Skin of body (tissue), 2 donors: ENCODE results near the gene IKZF2. TPM values are rescaled to one million over a fixed set of nuclear protein-coding genes. Genes with fewer than 3 reads are reported as not detected.

Experiments
- DNase-seq: peaks from one replicate; lab custom pipeline; 2025; lab: John Stamatoyannopoulos, UW
- total RNA-seq: library from RNA; depleted of rRNA; stranded (reverse); fragments of >200 nt; gene quantifications from one replicate; pipeline ENCODE4 v1.2.3, GENCODE V29; 2014

The IKZF2 gene
- total RNA-seq, 1 donor from 2014 or later: 4.4 TPM

DNA sequence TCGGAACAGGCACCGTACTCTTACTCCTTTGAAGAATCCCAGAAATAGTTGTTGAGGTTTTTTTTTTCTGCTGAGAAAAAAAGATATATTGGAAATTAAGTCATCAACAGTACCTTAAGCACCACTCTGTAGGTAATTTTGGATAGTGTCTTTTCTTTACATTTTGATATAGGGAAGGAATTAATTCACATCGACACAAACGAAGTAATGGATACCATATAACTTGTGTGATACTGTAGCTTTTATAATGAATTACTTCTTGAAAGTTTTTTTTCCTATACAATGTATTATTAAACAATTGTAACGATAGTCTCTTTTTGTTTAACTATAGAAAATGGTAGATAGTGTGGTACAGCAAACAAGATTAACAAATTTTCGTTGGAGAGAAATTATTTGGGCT, 1.5 kb upstream of the IKZF2 start:
- DNase-seq: no peak

DNA sequence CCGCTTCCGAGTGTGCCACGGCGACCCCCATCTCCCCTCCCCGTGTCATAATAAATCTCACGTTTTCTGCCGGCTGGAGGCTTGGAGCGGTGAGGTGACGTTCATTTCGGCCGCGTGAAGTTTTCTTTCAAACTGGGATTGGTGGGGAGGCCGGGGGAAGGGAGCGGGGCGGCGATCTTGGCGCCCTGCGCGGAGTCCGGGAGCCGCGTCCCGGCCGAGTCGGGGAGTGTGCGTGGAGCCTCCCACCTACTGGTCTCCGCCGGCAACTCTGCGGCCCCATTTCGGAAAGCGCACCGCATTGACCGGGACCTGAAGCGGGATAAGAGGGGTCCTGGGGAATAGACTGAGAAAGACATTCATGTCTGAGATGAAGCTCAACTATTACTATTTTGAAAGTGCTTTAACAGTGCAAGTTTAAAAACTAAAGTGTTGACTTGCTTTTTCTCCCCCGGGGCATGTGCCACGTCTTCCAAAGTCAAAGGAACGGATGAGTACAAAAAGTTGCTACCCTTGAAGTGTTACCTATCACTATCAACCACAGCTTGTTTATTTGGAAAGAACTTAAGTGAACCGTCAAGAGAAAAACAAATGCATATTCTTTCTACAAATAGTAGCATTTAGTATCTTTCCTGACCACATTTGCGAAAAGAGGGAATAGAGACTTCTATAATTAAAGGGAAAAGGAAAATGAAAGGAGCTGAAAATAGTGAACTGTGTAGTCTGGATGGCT, 818 bp upstream of the IKZF2 start:
- DNase-seq: no peak

DNA sequence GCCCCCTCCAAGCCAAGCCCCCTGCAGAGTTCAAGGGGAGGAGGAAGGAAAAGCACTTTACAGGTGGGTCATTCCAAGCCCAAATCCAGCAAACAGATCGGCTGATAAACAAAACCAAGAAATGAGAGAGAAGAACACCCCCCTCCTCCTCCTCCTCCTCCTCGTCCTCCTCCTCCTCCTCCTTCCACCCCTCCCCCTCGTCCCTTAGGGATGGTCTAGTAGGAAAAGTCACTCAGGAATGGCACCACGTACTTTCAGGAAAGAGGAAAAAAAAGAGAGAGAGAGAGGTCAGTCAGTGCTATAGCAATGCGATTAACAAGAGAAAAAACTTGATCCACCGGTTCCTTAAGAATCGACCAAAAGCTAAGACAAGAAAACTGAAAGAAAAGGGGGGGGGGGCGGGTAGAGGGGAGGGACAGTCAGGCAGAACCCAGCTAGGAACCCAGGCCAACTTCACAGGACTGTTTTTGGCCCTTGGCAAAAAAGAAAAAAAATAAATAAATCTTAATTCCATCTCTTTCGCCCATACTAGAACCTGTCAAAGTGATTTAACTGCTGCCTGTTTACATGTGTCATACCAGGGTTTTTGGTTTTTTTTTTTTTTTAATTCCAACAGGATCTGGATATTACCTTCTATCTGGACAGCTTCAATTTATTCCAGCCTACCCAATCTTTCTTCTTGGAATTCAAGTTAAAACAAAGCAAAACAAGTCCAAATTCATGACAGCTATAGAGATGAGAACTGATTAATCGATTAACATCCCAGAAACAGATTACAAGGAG, 906 bp downstream of the IKZF2 start:
- no peak for DNase-seq

DNA sequence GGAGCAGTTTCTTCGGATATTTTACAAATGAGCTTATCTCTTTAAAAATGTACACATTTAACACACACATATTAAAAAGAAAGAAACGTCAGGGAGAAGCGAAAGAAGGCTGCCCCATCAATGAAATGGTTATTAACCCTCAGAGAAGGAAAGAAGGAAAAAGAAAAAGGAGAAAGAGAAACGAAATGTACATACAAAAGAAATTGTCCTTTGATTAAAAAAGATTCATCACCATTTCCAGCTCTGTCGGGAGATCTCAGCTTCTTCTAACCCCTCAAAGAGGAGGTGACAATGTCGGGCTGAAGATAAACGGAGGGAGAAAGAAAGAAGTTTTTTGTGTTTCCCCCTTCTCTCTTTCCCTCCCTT, 1.5 kb downstream of the IKZF2 start:
- no peak for DNase-seq

DNA sequence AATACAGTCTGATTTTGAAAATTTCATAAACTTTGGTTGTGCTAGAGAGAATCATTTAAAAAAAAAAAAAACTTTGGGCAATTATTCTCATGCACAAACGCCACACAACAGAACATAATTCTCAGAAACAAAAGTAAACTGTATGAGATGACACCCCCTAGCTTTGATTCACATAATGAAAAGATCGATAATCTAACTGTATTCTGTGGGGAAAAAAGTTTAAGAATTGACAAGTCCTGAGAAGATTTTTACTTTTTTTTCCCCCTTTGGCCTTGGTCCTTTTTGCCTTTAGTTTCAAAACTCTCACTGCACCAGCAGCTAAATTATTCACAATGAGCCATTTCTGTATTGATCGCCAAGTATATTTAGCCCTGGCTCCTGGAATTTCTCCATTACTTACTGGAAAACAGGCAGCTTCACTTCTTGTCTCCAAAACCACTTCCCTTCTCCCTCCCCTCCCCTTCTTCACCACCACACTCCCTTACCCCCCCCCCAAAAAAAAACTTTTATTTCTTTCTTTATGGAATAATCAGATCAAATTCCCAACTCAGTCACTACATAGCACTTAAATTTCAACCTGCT, 2.0 kb downstream of the IKZF2 start:
- no peak for DNase-seq

DNA sequence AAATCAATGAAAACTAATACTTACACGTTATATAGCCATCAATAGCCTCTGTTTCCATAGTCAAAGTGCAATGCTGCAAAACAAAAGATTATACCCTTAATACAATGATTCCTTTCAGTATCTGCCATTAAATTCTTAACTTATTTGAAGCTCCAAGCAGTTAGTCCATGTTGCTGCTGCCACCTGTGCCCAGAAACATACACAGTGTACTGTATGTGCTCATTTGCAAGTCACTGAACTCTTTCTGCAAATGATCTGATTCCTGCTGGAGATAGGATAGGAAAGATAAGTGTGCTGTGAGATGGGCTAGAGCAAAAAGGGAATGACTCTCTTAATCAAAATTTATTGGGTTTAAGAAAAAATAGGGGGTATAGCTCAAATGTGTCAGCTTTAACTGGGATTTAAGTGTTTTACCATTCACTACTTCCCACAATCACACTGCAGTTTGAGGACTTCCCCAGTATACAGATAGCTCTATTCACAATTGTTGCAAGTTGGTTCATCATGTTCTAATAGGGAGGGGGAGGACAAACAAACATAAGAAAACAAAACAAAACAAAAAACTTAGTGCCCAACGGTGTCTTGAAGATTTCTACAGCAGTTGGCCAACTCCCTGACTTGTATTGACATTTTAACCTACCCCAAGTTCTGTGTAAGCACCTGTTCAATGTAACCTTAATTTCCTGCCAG, 2.7 kb downstream of the IKZF2 start:
- DNase-seq: no peak

DNA sequence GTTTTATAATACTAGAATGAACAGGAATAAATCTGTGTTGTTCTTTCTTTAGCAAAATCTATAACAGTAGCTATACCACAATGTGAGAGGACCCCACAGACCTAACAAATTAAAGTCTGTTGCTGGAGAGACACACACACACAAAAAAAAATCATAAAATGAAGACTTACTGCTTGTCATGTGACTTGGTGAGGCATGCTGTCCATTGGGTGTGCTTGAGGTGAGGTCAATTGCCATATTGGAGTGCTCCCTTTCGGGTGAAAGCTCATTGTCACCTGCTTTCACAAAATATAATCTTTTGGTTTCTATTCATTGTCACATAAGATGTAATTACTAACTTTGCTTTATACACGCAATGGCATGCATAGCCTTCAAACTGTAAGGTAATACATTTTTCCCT, 3.9 kb downstream of the IKZF2 start:
- DNase-seq: no peak

DNA sequence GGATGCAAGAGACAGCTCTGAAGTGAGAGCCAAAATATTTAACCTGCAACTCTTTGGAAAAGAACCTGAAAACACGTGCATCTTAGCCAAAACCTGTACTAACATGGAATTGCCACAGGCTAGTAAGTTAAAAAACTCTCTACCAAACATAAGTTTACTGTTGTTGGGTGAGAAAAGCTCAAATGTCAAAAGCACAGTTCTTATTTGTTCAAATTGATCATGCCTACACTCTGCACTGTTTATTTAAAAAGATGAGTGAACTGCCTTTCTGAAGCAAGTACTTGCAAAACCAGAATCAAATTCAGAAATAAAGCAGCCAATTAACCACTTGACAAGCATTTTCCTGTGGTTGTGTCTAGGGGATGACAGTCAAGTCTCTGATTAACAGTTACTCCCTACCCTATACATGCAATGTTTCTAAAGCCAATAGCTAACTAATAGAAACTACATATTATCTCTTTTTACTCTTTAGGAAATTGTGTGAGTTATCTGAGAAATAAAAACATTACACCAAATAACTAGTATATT, 5.6 kb downstream of the IKZF2 start:
- no peak for DNase-seq

DNA sequence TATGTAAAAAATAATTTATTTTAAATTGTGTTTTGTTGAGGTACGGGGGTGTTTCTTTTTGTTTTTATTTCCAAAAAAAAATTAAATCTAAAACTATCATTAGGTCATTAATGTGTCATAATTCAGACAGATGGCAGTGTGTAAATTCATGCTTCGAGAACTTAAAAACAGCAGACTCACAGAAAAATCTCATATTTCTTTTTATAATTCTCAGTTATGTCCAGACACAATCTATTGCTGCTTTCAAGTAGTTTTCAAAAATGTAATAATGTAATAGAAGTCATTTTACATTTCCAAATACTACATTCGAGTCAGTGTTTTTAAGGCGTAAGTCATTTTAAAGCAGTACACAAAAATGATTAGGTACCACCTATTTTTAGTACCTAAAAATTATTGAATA, 14.3 kb downstream of the IKZF2 start:
- DNase-seq: no peak

DNA sequence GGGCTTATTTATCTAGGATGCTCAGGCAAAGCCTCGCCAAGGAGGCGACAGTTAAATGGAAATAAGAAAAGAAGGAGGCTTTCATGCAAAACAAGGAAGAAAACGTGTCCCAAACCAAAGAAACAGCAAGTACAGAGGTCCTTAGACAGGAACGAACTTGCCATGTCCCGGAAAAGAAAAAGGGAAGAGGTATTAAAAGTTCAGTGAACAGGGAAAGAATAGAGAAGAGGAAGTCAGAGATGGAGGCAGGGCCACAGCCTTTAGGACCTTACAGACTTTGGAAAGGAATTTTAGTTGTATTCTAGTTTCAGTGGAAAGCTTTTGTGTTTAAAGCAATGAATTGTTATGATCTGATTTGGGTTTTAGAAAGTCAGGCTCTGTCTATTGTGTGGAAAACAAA, 22.1 kb downstream of the IKZF2 start:
- no peak for DNase-seq

DNA sequence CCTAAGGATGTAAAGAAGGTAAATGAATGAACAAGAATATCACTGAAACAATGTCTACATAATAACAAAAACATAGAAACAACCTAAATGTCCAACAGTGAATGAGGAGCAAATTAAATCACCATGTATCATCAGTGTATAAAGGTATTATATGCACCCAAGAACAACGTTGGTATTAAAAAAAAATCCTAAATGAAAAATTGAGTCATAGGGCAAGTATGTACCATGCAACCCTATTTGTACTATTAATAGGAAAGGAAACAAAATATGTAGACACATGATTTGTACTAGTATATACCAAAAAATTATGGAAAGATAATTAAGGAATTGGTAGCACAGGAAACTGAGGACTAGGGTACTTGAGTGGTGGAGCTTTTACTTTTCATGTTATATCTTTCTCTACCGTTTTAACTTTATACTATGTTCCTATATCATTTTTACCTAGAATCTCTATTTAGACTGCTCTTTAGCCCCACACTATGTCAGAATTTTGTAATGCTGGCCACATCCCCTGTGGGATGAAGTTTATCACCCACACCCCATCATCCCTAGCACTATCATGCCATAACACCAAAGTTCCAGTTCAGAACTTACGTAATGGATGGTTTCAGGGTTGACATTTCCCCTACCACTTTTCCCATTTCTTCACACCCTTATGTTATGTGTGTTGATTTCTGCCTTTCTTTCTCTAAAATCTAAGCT, 25.6 kb downstream of the IKZF2 start:
- no peak for DNase-seq

DNA sequence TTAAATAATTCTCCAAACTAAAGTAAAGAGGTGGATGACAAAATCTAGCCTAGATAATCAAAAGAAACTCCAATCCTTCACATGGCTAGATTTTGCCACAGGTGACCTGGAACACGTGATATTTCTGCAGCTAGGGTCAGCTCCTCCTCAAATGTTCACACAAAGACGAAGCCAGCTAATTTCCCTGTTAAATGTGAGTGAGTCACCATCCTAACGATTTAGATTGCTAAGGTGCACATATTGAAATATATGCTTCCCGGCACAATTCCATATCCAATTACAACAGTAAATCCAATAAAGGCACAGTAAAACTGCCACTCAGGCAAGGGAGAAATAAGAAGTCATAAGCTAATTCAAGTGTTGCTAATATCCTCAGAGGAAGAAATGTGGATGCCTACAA, 28.7 kb downstream of the IKZF2 start:
- no peak for DNase-seq

DNA sequence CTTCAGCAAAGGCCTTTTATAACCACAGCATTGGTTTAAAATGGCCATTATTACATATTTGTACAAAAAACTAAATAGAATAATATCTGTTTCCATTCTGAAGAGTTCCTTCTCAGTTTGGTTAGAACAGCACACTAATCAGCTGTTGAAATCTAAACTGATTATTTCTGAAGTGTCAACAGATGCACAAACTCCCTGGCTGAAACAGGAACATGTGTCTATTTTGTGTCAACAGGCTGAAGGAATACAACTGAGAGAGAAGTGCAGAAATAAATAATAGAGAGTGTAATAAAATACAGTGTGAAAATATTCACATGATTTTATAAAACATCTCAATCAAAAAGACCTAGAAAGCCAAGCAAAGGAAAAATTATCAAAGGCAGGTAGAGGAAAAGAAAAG, 29.7 kb downstream of the IKZF2 start:
- DNase-seq: no peak

DNA sequence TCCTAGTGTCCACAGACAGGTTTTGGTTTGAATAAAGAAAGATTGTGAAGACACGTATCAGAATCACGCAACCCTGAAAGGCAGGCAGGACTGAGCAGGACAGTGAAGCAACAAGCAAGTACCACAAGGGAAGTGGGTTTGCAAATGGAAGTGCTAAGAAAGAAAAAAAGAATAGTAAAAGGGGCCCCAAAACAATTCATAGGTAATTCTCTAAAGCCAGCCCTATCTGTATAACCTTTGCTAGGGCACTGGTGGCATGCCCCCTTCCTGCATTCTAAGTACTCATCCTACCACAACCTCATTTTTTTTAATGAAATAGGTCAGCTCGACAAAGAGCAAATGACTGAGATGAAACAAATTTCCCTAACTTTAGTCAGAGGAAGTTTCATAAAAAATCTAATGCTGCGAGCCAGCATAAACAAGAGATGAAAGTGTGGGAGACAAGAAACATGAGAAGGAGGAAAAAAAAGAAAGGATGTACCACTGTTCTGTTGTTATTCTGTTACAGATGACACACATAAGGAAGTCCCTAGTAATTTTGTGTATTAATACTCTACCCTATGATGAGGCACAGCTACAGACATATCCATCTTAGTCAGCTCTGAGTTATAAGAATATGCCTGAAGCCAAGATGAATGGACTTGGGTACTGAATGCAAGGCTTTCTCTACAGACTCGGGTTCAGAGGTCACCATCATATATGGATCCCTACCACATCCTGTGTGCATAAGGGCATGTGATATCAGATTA, 32.2 kb downstream of the IKZF2 start:
- no peak for DNase-seq

DNA sequence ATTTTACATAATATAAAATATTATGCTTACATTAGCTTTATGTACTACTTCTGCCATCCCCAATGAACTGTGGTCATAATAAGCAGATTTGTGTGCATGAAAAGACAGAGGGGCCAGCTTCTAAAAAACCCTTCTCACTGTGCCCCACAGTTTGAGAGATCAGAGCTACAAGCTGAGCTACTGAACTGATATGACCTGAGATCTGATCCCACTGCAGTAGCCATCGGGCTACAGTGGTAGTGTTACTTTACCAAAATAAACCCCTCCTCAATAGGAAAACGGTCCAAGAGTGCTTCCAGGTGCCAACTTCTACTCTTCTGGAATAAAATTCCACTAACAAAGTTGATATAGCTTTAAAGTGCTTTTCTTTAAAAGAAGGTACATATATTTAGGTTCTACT, 43.1 kb downstream of the IKZF2 start:
- no peak for DNase-seq

DNA sequence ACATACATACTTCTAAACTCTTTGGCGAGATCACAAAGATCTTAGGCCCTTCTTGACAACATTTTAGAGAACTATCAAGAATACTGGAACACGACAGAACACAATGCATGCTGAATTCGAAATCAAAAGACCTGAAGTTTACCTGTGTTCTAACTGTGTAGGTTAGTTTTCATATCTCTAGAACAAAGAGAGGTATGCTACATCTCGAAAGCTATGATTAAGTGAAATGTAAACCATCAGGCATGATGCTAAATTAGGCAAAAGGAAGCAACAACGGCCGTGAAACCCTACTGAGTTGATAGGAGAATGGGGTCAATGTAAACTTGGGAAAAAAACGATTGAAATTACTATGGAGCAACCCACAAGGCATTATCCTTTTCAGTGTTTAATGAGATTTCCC, 43.7 kb downstream of the IKZF2 start:
- DNase-seq: no peak

DNA sequence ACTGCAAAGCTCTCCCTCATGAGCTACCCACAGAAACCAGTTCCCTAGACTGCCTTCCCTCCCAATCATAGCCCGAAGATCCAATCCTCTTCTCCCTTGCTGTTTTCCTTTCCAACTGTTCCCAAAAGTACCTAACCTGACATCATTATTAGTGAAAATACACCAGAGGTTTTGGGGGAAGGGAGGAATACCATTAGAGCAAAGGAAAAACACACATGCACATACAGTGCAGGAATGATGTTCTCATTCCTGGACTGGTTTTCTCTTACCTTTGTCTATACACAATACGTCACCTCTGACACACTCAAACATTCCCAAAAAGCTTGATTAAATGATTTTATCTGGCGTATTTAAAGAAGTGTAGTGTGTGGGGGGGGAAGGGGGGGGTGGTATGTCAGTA, 46.2 kb downstream of the IKZF2 start:
- DNase-seq: no peak

DNA sequence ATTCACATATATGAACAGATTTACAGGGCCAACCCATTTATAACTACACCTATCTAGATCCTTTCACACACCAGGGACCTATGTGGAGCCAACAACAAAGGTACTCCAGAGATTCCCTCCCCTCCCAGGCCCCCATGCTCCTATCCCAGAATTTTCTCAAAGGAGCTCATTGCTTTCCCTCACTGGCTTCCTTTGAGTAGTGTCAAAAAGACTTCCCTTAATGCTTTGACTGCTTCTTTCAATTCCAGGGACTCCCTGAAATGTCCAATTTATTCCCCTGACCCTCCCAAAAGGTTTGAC, 46.6 kb downstream of the IKZF2 start:
- no peak for DNase-seq

DNA sequence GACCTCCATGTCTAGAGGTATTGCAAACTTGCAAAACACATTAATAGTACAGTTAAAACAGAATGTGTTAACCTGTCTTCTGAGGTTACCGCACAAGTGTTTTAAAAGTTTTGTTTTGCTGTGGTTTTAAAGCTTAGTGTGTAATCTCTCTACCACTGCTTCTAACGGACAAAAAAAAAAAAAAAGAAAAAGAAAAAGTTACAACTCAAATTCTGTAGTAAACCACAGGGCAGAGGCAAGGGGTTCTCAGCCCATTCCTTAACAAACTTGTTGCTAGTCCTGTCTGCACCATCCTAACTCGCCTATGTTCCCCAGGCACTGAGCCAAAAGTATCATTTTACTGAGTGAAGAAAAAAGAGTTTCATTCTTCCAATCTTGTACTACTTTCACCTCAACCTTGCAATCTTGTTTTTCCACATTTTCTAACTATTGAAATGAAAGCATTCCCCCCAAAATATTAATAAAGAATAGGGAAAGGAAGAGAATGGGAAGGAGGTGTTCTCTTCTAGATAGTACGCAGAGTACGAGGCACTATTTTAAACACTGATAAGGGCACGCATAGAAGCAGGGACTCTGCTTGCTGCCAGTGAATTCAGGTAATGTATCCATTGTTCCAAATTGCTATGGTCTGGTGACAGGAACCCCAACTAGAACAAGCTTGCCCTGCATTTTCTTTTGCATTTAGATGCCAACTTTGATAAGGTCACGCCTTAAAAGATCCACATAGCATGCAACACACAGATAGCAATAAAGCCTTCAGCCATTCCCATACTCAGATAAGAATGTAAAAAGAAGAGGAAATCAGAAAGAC, 47.1 kb downstream of the IKZF2 start:
- DNase-seq: no peak
